ENCODE measurements around the gene CTCFL. TPM values are rescaled to one million over a fixed set of nuclear protein-coding genes. Genes with fewer than 3 reads are reported as not detected.
A peak's percentile ranks its signal among the peaks of the same experiment; 100 is the strongest.

The CTCFL gene
- total and polyA plus RNA-seq, 2 of the 8 experiments (the other 6 are each of a cell fraction or from before 2014, with no cell fraction given) = 0.30 to 0.80 TPM

- ChIA-PET POLR2A (ENCODE audit: partially characterized antibody) (no interaction called here), CTCF (ENCODE audit: partially characterized antibody) (interaction anchor here (0.9 to 4.0 kb wide), 4 partner anchors 10 to 66 kb away, joined by 3 to 22 read pairs (median 6); no protein-coding TSS in a partner anchor)
- no peak overlapping the region for H4K5ac ChIP-seq (ENCODE audit: insufficient read length, low read depth, low read length)
- 88% methylated on average over 11 of the region's 11 CpGs; no CpG with 5 or more reads in 1 of the 2 experiments for WGBS, 2 experiments (ENCODE audit: extremely low coverage in 1 of 2, insufficient coverage in 1 of 2, insufficient read length in 1 of 2, insufficient replicate concordance in 2 of 2, low coverage in 1 of 2, low lambda C conversion rate in 2 of 2, missing lambda C conversion rate in 1 of 2)
- H4K91ac ChIP-seq (replicated peaks; ENCODE audit: insufficient read length, low read length) = no peak overlapping the region
- no peak overlapping the region for H3K27ac ChIP-seq (ENCODE audit: low read depth, low read length)
- no peak overlapping the region for H3K14ac ChIP-seq (ENCODE audit: insufficient read length)
- no peaks in the 10 kb centered on the region for H3K9me3 ChIP-seq (ENCODE audit: insufficient read depth in 2 of 2, low read depth in 1 of 2, low read length in 1 of 2)
- H2BK12ac ChIP-seq (ENCODE audit: low read depth, low read length) = no peak overlapping the region
- no peak overlapping the region for H3K4me3 ChIP-seq (ENCODE audit: extremely low read depth in 1 of 4, insufficient read depth in 2 of 4, low read depth in 3 of 4, low read length in 4 of 4)
- no peak for FAIRE-seq
- H2BK5ac ChIP-seq (ENCODE audit: low read depth, low read length) = no peak overlapping the region
- no peaks in the 10 kb centered on the region for H3K4me1 ChIP-seq (replicated peaks in 1 of 4; ENCODE audit: control insufficient read depth in 3 of 4, insufficient read depth in 4 of 4, low read length in 3 of 4)
- H2BK120ac ChIP-seq (replicated peaks; ENCODE audit: low read depth, low read length) = no peak overlapping the region
- H3K9ac ChIP-seq (replicated peaks in 1 of 4; ENCODE audit: extremely low read depth in 1 of 4, low read depth in 3 of 4, low read length in 3 of 4) = 0 out of 7 replicates have a peak overlapping the region, but pooled peaks of 1 of the 4 experiments have one; percentile 10
- H4K8ac ChIP-seq (ENCODE audit: extremely low read depth, insufficient read depth, low read length) = no peak overlapping the region
- 0 out of 2 replicates have a peak overlapping the region, but pooled peaks have one; percentile 3 for H2AFZ ChIP-seq (ENCODE audit: low read length)
- no peak overlapping the region for H3K18ac ChIP-seq (ENCODE audit: extremely low read depth, low read length)
- H4K20me1 ChIP-seq (replicated peaks in 1 of 2; ENCODE audit: control insufficient read depth in 1 of 2, insufficient read depth in 2 of 2, low read length in 2 of 2) = no peaks in the 10 kb centered on the region
- no peak for DNase-seq (ENCODE audit: low read depth in 1 of 2, low spot score in 2 of 2)
- H3K36me3 ChIP-seq (ENCODE audit: control insufficient read depth in 2 of 4, insufficient read depth in 4 of 4, low read length in 3 of 4) = no peaks in the 10 kb centered on the region
- no peak for TF ChIP-seq CHD2 (IDR thresholded peaks at IDR 0.05; ENCODE audit: low read length)
- no peak for TF ChIP-seq HDAC6 (IDR thresholded peaks at IDR 0.05; ENCODE audit: low read depth, low read length)
- no peak for TF ChIP-seq MAFK (IDR thresholded peaks at IDR 0.05; ENCODE audit: low read depth, low read length)
- no peak for TF ChIP-seq SP4 (IDR thresholded peaks at IDR 0.05; ENCODE audit: low read length)
- TF ChIP-seq CTBP2 (IDR thresholded peaks at IDR 0.05; ENCODE audit: borderline replicate concordance, insufficient read depth, insufficient read length, low read length) = no peak
- no peak for TF ChIP-seq NRF1 (IDR thresholded peaks at IDR 0.05; ENCODE audit: low read depth, low read length)
- no peak for TF ChIP-seq CREB1 (IDR thresholded peaks at IDR 0.05)
- no peak for TF ChIP-seq HDAC2 (IDR thresholded peaks at IDR 0.05; ENCODE audit: borderline replicate concordance in 1 of 2, low read depth in 2 of 2, low read length in 2 of 2)
- no peak overlapping the region for H2AK5ac ChIP-seq (ENCODE audit: low read depth, low read length)
- H3K4me2 ChIP-seq (ENCODE audit: insufficient read depth in 1 of 2, low read depth in 2 of 2, low read length in 2 of 2) = no peak overlapping the region
- H3K4ac ChIP-seq (replicated peaks; ENCODE audit: insufficient read length, low read depth, low read length) = no peak overlapping the region
- H3K79me2 ChIP-seq (ENCODE audit: control insufficient read depth in 1 of 2, insufficient read depth in 2 of 2, low read length in 2 of 2) = no peaks in the 10 kb centered on the region
- no peak overlapping the region for H3K23ac ChIP-seq (ENCODE audit: insufficient read length)
- H3K27me3 ChIP-seq (replicated peaks in 1 of 4; ENCODE audit: control insufficient read depth in 3 of 4, extremely low read depth in 1 of 4, insufficient read depth in 3 of 4, low read length in 3 of 4) = no peaks in the 10 kb centered on the region
- no peaks in the 10 kb centered on the region for H3K79me1 ChIP-seq (ENCODE audit: low read depth, low read length)
- H3K56ac ChIP-seq (replicated peaks; ENCODE audit: insufficient read length, low read depth, low read length) = no peak overlapping the region
- H2BK15ac ChIP-seq (ENCODE audit: low read length) = no peak overlapping the region
- H3K23me2 ChIP-seq (ENCODE audit: low read depth, low read length) = no peaks in the 10 kb centered on the region
- no peak overlapping the region for H2BK20ac ChIP-seq (ENCODE audit: low read length)
Measured at GRCh38 chr20:57564951-57565642, 40.2 kb upstream of the CTCFL start.

Data from H1 (cell line).